OCI-LY7 (cell line): ENCODE data around the gene SART3. TPM values are rescaled to one million over a fixed set of nuclear protein-coding genes. Genes with fewer than 3 reads are reported as not detected.

Experiments
- BruUV-seq: library from RNA; stranded (reverse); fragments of 400-500 nt; replicated peaks from 2 replicates; lab custom pipeline; 2021; lab: Mats Ljungman, UMichigan
- CTCF ChIA-PET: fragments of 300-600 bp; sonication (Branson Sonifier 250); formaldehyde crosslinking; loops from one replicate; lab custom pipeline; 2022; ENCODE audit warnings: antibody characterized with exemption; ENCODE audit not compliant: unreplicated experiment; lab: Charles Lee
- POLR2A ChIA-PET: fragments of 300-600 bp; sonication (Branson Sonifier 250); formaldehyde crosslinking; loops from one replicate; lab custom pipeline; 2022; ENCODE audit warnings: antibody characterized with exemption; lab: Charles Lee
- DNase-seq: peaks from one replicate; pipeline ENCODE4 v3.0.0-alpha.2; 2015; ENCODE audit warnings: low spot score
- H2AFZ ChIP-seq: fragments of 200-600 bp; sonication (generic), shearing (Covaris generic); 2 replicates; pipeline ENCODE4 v1.6.1; 2014; ENCODE audit warnings: mild to moderate bottlenecking, antibody characterized with exemption, low read length, moderate library complexity
- H3K27ac ChIP-seq: fragments of 200-600 bp; sonication (generic); 2 replicates; pipeline ENCODE4 v1.5.1; 2014; ENCODE audit warnings: mixed run types, low read depth, mild to moderate bottlenecking, moderate library complexity, low read length, inconsistent platforms; ENCODE audit not compliant: poor library complexity, severe bottlenecking
- H3K36me3 ChIP-seq: fragments of 200-600 bp; sonication (generic); 2 replicates; pipeline ENCODE4 v1.6.1; 2014; ENCODE audit warnings: mild to moderate bottlenecking, antibody characterized with exemption, low read length, moderate library complexity, mixed read lengths; ENCODE audit not compliant: insufficient read depth
- H3K4me1 ChIP-seq: fragments of 200-600 bp; sonication (generic); 2 replicates; pipeline ENCODE4 v1.5.1; 2014; ENCODE audit warnings: mild to moderate bottlenecking, low read length; ENCODE audit not compliant: insufficient read depth, poor library complexity, severe bottlenecking
- H3K4me2 ChIP-seq: fragments of 200-600 bp; sonication (generic); 2 replicates; pipeline ENCODE4 v1.6.1; 2014; ENCODE audit warnings: mild to moderate bottlenecking, low read length
- H3K4me3 ChIP-seq: fragments of 200-600 bp; sonication (generic); 2 replicates; pipeline ENCODE4 v1.5.1; 2014; ENCODE audit warnings: mild to moderate bottlenecking, low read depth, low read length; ENCODE audit not compliant: poor library complexity, severe bottlenecking
- H3K79me2 ChIP-seq: fragments of 200-600 bp; sonication (generic); 2 replicates; pipeline ENCODE4 v1.6.1; 2016; ENCODE audit warnings: low read depth, mild to moderate bottlenecking, low read length, moderate library complexity, mixed read lengths; ENCODE audit not compliant: insufficient read depth
- H3K9me2 ChIP-seq: fragments of 200-600 bp; sonication (generic); 2 replicates; pipeline ENCODE4 v1.6.1; 2016; ENCODE audit warnings: mild to moderate bottlenecking, low read length, mixed read lengths; ENCODE audit not compliant: insufficient read depth
- H3K9me3 ChIP-seq: fragments of 200-600 bp; sonication (generic); 2 replicates; pipeline ENCODE4 v1.6.1; 2014; ENCODE audit warnings: mild to moderate bottlenecking, mixed run types, low read length, mixed read lengths
- H4K20me1 ChIP-seq: fragments of 200-600 bp; sonication (generic); 2 replicates; pipeline ENCODE4 v1.6.1; 2014; ENCODE audit warnings: mild to moderate bottlenecking, antibody characterized with exemption, low read length, moderate library complexity, mixed read lengths; ENCODE audit not compliant: insufficient read depth
- CTCF ChIP-seq: fragments of 200-600 bp; sonication (generic); conservative IDR thresholded peaks from 2 replicates; pipeline ENCODE4 v1.5.1; 2014; ENCODE audit warnings: mild to moderate bottlenecking, antibody characterized with exemption, low read length, moderate library complexity, mixed read lengths
- EZH2phosphoT487 ChIP-seq: fragments of 200-600 bp; sonication (generic); IDR thresholded peaks from 2 replicates; pipeline ENCODE4 v1.6.1; 2018; ENCODE audit warnings: low read depth, borderline replicate concordance, mild to moderate bottlenecking, mixed run types, antibody characterized with exemption, low read length, moderate library complexity, mixed read lengths
- intact Hi-C: fragments of 100-400 bp; cut with micrococcal nuclease; formaldehyde crosslinking; loops from one replicate; pipeline ENCODE4 v1.10.0; 2022; ENCODE audit not compliant: unreplicated experiment
- total RNA-seq, 2 experiments: library from RNA; depleted of rRNA in 1 of 2; stranded (reverse); fragments of >200 nt in 1 of 2; shearing (Covaris generic) in 1 of 2; gene quantifications; 2 replicates each; pipeline ENCODE4 v1.2.3, GENCODE V29; 2014 to 2022

Gene SART3
- total RNA-seq, 2 experiments from 2014 or later: 143 to 211 TPM

- ChIA-PET CTCF (no interaction called here), POLR2A (interaction anchor here (0.9 to 1.6 kb wide), 3 partner anchors 11 to 18 kb away, joined by 3 to 10 read pairs (median 4); no protein-coding TSS in a partner anchor)
- Histone ChIP-seq H3K9me3 (no peaks in the 10 kb centered on the region), H3K79me2 (peaks cover 45% of the 10 kb centered on the region), H3K36me3 (peaks cover 90% of the 10 kb centered on the region), H3K4me1 (peaks cover 38% of the 10 kb centered on the region), H3K9me2 (no peaks in the 10 kb centered on the region), H2AFZ (no peak overlapping the region), H3K4me3 (no peak overlapping the region), H3K4me2 (no peak overlapping the region), H3K27ac (no peak overlapping the region), H4K20me1 (no peaks in the 10 kb centered on the region)
- BruUV-seq: no TSS peak
- DNase-seq: no peak
- TF ChIP-seq CTCF (no peak), EZH2phosphoT487 (no peak)
- intact Hi-C loops: no loop called here
Observed at GRCh38 chr12:108538146-108538545, 22.8 kb downstream of the SART3 start.

GRCh38 chr12:108531929-108532848, 28.8 kb downstream of the SART3 start:
- BruUV-seq: no TSS peak
- Histone ChIP-seq H3K4me3 (no peak overlapping the region), H3K36me3 (peaks cover 98% of the 10 kb centered on the region), H3K27ac (no peak overlapping the region), H2AFZ (no peak overlapping the region), H3K79me2 (no peaks in the 10 kb centered on the region), H3K4me2 (no peak overlapping the region), H4K20me1 (no peaks in the 10 kb centered on the region), H3K9me3 (no peaks in the 10 kb centered on the region), H3K4me1 (no peaks in the 10 kb centered on the region), H3K9me2 (no peaks in the 10 kb centered on the region)
- intact Hi-C loops: no loop called here
- ChIA-PET CTCF (no interaction called here), POLR2A (interaction anchor here (0.7 to 2.3 kb wide), 4 partner anchors 9 to 25 kb away, joined by 3 to 13 read pairs (median 5); no protein-coding TSS in a partner anchor)
- DNase-seq: no peak
- TF ChIP-seq EZH2phosphoT487 (no peak), CTCF (no peak)

- peaks cover 98% of the 10 kb centered on the region for H3K36me3 ChIP-seq
Observed at GRCh38 chr12:108530161-108530560, 30.8 kb downstream of the SART3 start.

More at GRCh38 chr12:108530161-108530560, 30.8 kb downstream of the SART3 start:
- ChIA-PET CTCF (no interaction called here), POLR2A (interaction anchor here (0.7 to 0.9 kb wide), 2 partner anchors 11 to 1268 kb away, joined by 3 to 5 read pairs; no protein-coding TSS in a partner anchor)
- H2AFZ ChIP-seq: no peak overlapping the region
- no peaks in the 10 kb centered on the region for H3K9me3 ChIP-seq
- BruUV-seq: no TSS peak
- TF ChIP-seq CTCF (no peak), EZH2phosphoT487 (no peak)
- H3K79me2 ChIP-seq: no peaks in the 10 kb centered on the region
- no peaks in the 10 kb centered on the region for H3K9me2 ChIP-seq
- DNase-seq: no peak
- intact Hi-C loops: no loop called here
- no peaks in the 10 kb centered on the region for H3K4me1 ChIP-seq
- H3K27ac ChIP-seq: no peak overlapping the region
- no peaks in the 10 kb centered on the region for H4K20me1 ChIP-seq
- no peak overlapping the region for H3K4me3 ChIP-seq
- H3K4me2 ChIP-seq: no peak overlapping the region
